Erythroblast (primary cell): ENCODE results near the gene RFC3.

Source experiments
- GATA1 ChIP-seq: IDR thresholded peaks from 2 replicates; pipeline ENCODE4 v1.6.1; 2011; ENCODE audit warnings: low read depth, mild to moderate bottlenecking, control low read depth, low read length, moderate library complexity
- POLR2A ChIP-seq: IDR thresholded peaks from 2 replicates; pipeline ENCODE4 v1.6.1; 2011; ENCODE audit warnings: mild to moderate bottlenecking, low read length

- TF ChIP-seq POLR2A, result no peak
- TF ChIP-seq GATA1, result no peak
Observed at GRCh38 chr13:33876716-33877394, 58.9 kb downstream of the RFC3 start.
